ENCODE results near the gene EFS. TPM values are rescaled to one million over a fixed set of nuclear protein-coding genes. Genes with fewer than 3 reads are reported as not detected.

Gene EFS
- total RNA-seq, 1 donor from 2014 or later: 15.2 TPM

DNA sequence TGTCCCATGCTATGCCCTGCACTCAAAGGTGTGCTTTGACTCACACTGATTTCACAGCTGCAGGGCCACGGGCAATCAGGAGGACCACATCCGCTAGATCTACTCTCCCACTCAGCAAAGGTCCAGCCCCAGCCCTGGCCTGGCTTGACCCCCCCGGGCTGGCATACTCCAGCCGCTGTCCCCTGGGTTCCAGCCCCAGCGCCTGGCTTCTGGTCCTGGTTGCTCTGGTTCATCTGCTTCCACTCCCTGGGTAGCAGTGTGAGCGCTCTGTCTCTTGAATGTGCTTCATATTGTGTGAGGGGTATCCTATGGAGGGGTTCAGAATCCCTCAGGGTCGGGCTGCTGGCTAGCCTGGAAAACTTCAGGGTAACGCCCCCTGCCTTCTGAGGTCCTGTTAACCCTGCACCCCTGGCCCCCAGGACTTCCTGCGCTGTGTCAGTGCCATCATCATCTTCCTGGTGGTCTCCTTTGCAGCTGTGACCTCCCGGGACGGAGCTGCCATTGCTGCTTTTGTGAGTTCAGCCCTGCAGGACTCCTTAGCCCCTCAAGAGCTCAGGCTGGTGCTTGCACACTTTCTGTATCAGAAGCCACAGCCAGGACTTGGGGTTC is 13.7 kb upstream of the EFS start:
- no peak for DNase-seq (ENCODE audit: low read depth)
- TF ChIP-seq, protein P1, sequence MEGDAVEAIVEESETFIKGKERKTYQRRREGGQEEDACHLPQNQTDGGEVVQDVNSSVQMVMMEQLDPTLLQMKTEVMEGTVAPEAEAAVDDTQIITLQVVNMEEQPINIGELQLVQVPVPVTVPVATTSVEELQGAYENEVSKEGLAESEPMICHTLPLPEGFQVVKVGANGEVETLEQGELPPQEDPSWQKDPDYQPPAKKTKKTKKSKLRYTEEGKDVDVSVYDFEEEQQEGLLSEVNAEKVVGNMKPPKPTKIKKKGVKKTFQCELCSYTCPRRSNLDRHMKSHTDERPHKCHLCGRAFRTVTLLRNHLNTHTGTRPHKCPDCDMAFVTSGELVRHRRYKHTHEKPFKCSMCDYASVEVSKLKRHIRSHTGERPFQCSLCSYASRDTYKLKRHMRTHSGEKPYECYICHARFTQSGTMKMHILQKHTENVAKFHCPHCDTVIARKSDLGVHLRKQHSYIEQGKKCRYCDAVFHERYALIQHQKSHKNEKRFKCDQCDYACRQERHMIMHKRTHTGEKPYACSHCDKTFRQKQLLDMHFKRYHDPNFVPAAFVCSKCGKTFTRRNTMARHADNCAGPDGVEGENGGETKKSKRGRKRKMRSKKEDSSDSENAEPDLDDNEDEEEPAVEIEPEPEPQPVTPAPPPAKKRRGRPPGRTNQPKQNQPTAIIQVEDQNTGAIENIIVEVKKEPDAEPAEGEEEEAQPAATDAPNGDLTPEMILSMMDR (conservative IDR thresholded peaks at IDR 0.05; ENCODE audit: low read depth, low read length): no peak
- H3K4me3 ChIP-seq (ENCODE audit: low read depth, low read length): no peak overlapping the region

DNA sequence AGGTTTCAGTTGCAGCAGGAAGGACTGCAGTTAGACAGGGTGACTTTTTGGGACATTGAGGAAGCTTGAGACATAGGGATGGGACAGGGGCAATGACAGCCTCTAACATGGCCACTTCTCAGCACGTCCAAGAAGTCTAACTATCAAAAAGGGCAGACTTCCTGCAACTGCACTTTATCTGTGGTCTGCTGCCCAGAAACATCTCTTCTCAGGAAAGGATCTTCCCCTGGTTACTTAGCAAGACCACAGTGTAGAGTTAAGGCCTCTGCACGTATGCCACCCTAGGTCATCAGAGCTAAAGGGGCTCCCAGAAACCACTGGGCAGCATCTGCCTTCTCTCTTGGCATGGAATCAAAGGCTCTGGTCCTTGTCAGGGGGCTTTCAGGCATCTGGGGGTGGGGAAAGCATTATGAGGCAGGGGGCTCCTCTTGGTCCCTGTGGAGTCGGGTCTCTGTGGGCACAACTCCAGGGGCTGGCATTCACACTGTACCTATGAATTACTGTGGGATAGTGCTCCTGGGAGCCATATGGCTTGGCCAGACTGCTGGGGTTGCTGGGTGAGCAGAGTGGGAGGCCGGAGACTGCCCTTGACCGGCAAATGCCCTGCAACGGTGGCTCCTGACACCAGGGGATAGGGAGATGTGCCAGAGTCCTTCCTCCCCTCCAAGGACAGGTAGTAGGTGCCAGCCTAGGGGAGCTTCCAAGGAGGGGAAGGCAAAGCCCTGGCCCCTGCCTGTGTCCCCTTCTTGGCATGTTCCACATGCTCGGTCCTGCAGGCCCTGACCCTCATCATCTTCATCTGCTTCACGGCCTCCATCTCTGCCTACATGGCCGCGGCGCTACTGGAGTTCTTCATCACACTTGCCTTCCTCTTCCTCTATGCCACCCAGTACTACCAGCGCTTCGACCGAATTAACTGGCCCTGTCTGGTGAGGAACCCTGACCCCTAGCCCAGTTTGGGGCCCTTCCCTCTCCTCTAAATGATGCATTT is 12.9 kb upstream of the EFS start:
- TF ChIP-seq, protein P1 (conservative IDR thresholded peaks at IDR 0.05; ENCODE audit: low read depth, low read length): no peak
- DNase-seq (ENCODE audit: low read depth): no peak
- H3K4me3 ChIP-seq (ENCODE audit: low read depth, low read length): no peak overlapping the region

DNA sequence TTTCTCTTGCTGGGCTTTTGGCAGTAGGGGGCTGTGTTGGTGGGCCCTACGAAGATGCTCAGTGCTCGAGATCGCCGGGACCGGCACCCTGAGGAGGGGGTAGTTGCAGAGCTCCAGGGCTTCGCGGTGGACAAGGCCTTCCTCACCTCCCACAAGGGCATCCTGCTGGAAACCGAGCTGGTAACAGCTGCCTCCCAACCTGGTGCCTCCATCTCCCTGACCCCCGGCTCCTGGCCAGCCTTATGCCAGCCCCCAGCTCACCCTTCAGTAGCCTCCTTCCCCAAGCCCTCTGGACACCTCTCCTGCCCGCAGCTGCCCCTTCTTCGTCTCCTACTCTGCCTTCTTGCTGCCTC is 12.2 kb upstream of the EFS start:
- no peak overlapping the region for H3K4me3 ChIP-seq (ENCODE audit: low read depth, low read length)
- TF ChIP-seq, protein P1 (conservative IDR thresholded peaks at IDR 0.05; ENCODE audit: low read depth, low read length): no peak
- no peak for DNase-seq (ENCODE audit: low read depth)

DNA sequence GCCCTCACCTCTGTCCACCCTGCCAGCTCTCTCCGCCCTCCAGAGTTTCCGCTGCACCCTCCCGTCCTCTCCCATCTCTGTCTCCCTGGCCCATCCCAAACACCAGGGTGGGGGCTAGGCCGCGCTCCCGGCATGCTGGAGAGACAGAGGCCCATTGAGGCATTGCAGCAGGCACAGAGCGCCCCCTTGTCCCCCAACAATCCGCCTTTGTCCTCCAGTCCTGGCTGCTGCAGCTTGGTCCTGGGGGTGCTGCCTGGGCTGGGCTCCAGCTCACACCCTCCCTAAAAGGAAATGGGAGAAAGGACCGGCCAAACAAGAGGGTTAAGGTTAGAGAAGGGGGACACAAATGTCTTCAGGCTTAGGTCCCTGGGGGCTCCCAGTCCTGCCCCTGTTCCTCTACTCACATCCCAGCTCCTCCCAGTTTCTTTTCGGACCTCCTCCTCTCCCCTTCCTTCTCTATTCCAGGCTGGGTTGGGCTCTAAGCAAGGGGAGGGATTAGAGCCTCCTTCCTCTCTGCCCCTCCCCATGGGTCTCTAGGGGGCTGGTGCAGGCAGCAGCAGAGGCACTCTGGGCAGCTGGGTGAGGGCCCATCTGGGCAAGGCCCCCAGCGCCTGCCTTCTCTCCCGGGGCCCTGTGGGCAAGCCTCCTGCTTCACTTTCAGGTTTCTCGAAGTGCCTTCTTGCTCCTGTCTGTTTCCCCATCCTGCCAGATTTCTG is 11.7 kb upstream of the EFS start, which contains the start of gene CMTM5:
TSS of gene CMTM5 (plus strand) at position 565 of the 716 bp plus-strand sequence. CDS start 206 bp downstream, outside the sequence.
- no peak for DNase-seq (ENCODE audit: low read depth)
- TF ChIP-seq, protein P1 (conservative IDR thresholded peaks at IDR 0.05; ENCODE audit: low read depth, low read length): no peak

DNA sequence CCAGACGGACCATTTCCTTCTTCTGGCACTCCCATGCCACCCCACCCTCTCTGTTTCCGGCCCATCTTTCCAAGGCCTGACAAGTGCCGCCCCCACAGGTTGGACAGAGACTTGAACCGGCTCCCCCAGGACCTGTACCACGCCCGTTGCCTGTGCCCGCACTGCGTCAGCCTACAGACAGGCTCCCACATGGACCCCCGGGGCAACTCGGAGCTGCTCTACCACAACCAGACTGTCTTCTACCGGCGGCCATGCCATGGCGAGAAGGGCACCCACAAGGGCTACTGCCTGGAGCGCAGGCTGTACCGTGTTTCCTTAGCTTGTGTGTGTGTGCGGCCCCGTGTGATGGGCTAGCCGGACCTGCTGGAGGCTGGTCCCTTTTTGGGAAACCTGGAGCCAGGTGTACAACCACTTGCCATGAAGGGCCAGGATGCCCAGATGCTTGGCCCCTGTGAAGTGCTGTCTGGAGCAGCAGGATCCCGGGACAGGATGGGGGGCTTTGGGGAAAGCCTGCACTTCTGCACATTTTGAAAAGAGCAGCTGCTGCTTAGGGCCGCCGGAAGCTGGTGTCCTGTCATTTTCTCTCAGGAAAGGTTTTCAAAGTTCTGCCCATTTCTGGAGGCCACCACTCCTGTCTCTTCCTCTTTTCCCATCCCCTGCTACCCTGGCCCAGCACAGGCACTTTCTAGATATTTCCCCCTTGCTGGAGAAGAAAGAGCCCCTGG is 10.7 kb upstream of the EFS start:
- H3K4me3 ChIP-seq (ENCODE audit: low read depth, low read length): no peak overlapping the region
- DNase-seq (ENCODE audit: low read depth): no peak
- TF ChIP-seq, protein P1 (conservative IDR thresholded peaks at IDR 0.05; ENCODE audit: low read depth, low read length): no peak

More for the DNA sequence above, 11.7 kb upstream of the EFS start, which contains the start of gene CMTM5:
- H3K4me3 ChIP-seq (ENCODE audit: low read depth, low read length): no peak within 1 kb of the TSS

DNA sequence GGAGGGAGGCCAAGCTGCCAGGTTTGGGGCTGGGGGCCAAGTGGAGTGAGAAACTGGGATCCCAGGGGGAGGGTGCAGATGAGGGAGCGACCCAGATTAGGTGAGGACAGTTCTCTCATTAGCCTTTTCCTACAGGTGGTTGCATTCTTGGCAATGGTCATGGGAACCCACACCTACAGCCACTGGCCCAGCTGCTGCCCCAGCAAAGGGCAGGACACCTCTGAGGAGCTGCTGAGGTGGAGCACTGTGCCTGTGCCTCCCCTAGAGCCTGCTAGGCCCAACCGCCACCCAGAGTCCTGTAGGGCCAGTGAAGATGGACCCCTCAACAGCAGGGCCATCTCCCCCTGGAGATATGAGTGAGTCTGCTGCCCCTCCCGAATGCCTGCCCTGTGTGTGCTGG is 8.1 kb upstream of the EFS start:
- TF ChIP-seq, protein P1 (conservative IDR thresholded peaks at IDR 0.05; ENCODE audit: low read depth, low read length): no peak
- no peak for DNase-seq (ENCODE audit: low read depth)
- no peak overlapping the region for H3K4me3 ChIP-seq (ENCODE audit: low read depth, low read length)

Measured in epithelial cell of proximal tubule (primary cell).